ENCODE measurements around the gene TUBGCP3.

GRCh38 chr13:112625698-112626097, 37.7 kb upstream of the TUBGCP3 start:
- no peak for TF ChIP-seq CTCF (conservative IDR thresholded peaks at IDR 0.05; ENCODE audit: low read depth in 2 of 2)
- TF ChIP-seq REST (IDR thresholded peaks at IDR 0.05; ENCODE audit: unreplicated experiment) = no peak
